DOHH2 (cell line): ENCODE data around the gene VTI1A.

Experiments used
- H3F3A ChIP-seq: fragments of 200-600 bp; sonication (generic), shearing (Covaris generic); 2 replicates; pipeline ENCODE4 v1.6.0; 2016; ENCODE audit warnings: antibody characterized with exemption, mild to moderate bottlenecking; ENCODE audit not compliant: control insufficient read depth, insufficient read depth
- H3K27ac ChIP-seq: fragments of 200-600 bp; sonication (generic); 2 replicates; pipeline ENCODE4 v1.5.1; 2014; ENCODE audit warnings: low read depth, mild to moderate bottlenecking, low read length, moderate library complexity
- H3K27me3 ChIP-seq: fragments of 200-600 bp; sonication (generic); 2 replicates; pipeline ENCODE4 v1.6.1; 2014; ENCODE audit warnings: mild to moderate bottlenecking, low read length, mixed read lengths; ENCODE audit not compliant: control insufficient read depth
- H3K36me3 ChIP-seq: fragments of 200-600 bp; sonication (generic); 2 replicates; pipeline ENCODE4 v1.6.1; 2014; ENCODE audit warnings: mild to moderate bottlenecking, low read length, moderate library complexity, mixed read lengths; ENCODE audit not compliant: control insufficient read depth
- H3K4me1 ChIP-seq: fragments of 200-600 bp; sonication (generic); 2 replicates; pipeline ENCODE4 v1.6.1; 2014; ENCODE audit warnings: mild to moderate bottlenecking, low read length, mixed read lengths; ENCODE audit not compliant: control insufficient read depth
- H3K4me2 ChIP-seq: fragments of 200-600 bp; sonication (generic); 2 replicates; pipeline ENCODE4 v1.6.0; 2014; ENCODE audit warnings: mild to moderate bottlenecking, low read length, moderate library complexity
- H3K4me3 ChIP-seq: fragments of 200-600 bp; sonication (generic); 2 replicates; pipeline ENCODE4 v1.5.1; 2014; ENCODE audit warnings: mild to moderate bottlenecking, low read length, mixed read lengths
- H3K79me2 ChIP-seq: fragments of 200-600 bp; sonication (generic); 2 replicates; pipeline ENCODE4 v1.6.1; 2014; ENCODE audit warnings: mild to moderate bottlenecking, low read length, mixed read lengths; ENCODE audit not compliant: control insufficient read depth
- H3K9me2 ChIP-seq: fragments of 200-600 bp; sonication (generic); replicated peaks from 2 replicates; pipeline ENCODE4 v1.6.1; 2014; ENCODE audit warnings: mild to moderate bottlenecking, low read length, mixed read lengths; ENCODE audit not compliant: control insufficient read depth
- H3K9me3 ChIP-seq: fragments of 200-600 bp; sonication (generic); 2 replicates; pipeline ENCODE4 v1.6.1; 2014; ENCODE audit warnings: antibody characterized with exemption, low read length, mixed read lengths; ENCODE audit not compliant: control insufficient read depth, insufficient read depth
- H4K20me1 ChIP-seq: fragments of 200-600 bp; sonication (generic); 2 replicates; pipeline ENCODE4 v1.6.0; 2014; ENCODE audit warnings: low read depth, mild to moderate bottlenecking, antibody characterized with exemption, low read length, moderate library complexity; ENCODE audit not compliant: control insufficient read depth, insufficient read depth
- CTCF ChIP-seq: fragments of 200-600 bp; sonication (generic); IDR thresholded peaks from one replicate; pipeline ENCODE4 v1.5.1; 2014; ENCODE audit warnings: antibody characterized with exemption, mild to moderate bottlenecking, low read depth, low read length; ENCODE audit not compliant: poor library complexity, severe bottlenecking
- EZH2phosphoT487 ChIP-seq: fragments of 200-600 bp; sonication (generic); IDR thresholded peaks from 2 replicates; pipeline ENCODE4 v1.6.1; 2017; ENCODE audit warnings: borderline replicate concordance, mild to moderate bottlenecking, antibody characterized with exemption, low read length, moderate library complexity, mixed read lengths

The VTI1A gene

GRCh38 chr10:112838784-112839481 is 391.9 kb downstream of the VTI1A start:
- no peak for TF ChIP-seq CTCF
- TF ChIP-seq EZH2phosphoT487, result no peak
- Histone ChIP-seq H3K4me3 (no peak overlapping the region), H3K27ac (no peak overlapping the region), H3K9me3 (no peaks in the 10 kb centered on the region), H3K79me2 (no peaks in the 10 kb centered on the region), H3F3A (no peaks in the 10 kb centered on the region), H3K4me2 (no peak overlapping the region), H3K36me3 (no peaks in the 10 kb centered on the region), H3K4me1 (no peaks in the 10 kb centered on the region; the same call in 1 of the 2 replicates), H3K27me3 (no peaks in the 10 kb centered on the region), H4K20me1 (no peaks in the 10 kb centered on the region), H3K9me2 (no peaks in the 10 kb centered on the region)

- Histone ChIP-seq H3K27ac (no peak overlapping the region), H3F3A (no peaks in the 10 kb centered on the region), H3K27me3 (no peaks in the 10 kb centered on the region), H3K79me2 (no peaks in the 10 kb centered on the region), H3K4me3 (no peak overlapping the region), H3K4me2 (no peak overlapping the region), H3K36me3 (no peaks in the 10 kb centered on the region), H3K9me3 (no peaks in the 10 kb centered on the region), H4K20me1 (no peaks in the 10 kb centered on the region), H3K4me1 (no peaks in the 10 kb centered on the region; the same call in 1 of the 2 replicates), H3K9me2 (no peaks in the 10 kb centered on the region)
- TF ChIP-seq EZH2phosphoT487, result no peak
- no peak for TF ChIP-seq CTCF
Observed at GRCh38 chr10:112839928-112840654, 393.1 kb downstream of the VTI1A start.

GRCh38 chr10:112841549-112841948 is 394.5 kb downstream of the VTI1A start:
- Histone ChIP-seq H4K20me1 (no peaks in the 10 kb centered on the region), H3K79me2 (no peaks in the 10 kb centered on the region), H3K4me3 (no peak overlapping the region), H3K36me3 (no peaks in the 10 kb centered on the region), H3K27me3 (no peaks in the 10 kb centered on the region), H3K4me2 (no peak overlapping the region), H3K9me2 (no peaks in the 10 kb centered on the region), H3K4me1 (no peaks in the 10 kb centered on the region), H3K9me3 (no peaks in the 10 kb centered on the region), H3F3A (no peaks in the 10 kb centered on the region), H3K27ac (no peak overlapping the region)
- TF ChIP-seq EZH2phosphoT487, result no peak
- no peak for TF ChIP-seq CTCF
